Measurements from ENCODE around the gene NPS. TPM values are rescaled to one million over a fixed set of nuclear protein-coding genes. Genes with fewer than 3 reads are reported as not detected.

Gene NPS
- total RNA-seq, 1 experiment from 2014 or later, result not detected

DNA sequence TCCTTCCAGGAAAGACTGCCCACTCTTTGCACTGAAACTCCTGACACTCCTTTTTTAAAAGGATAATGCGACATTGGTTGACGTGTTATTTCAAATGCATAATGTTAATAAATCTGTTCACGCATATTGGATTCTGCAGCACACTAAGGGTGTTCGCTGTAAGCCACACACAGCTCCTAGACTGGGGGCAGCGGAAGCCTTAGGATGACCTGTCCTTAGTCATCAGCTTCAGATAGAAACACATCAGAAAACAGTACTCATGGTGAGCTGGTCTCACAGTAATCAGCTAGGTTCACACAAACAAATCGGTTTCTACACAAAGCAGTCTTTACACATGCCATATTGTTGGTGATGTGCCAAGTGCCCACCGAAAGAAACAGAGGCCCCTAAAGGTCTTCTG, 4.3 kb downstream of the NPS start:
- ChIA-PET POLR2A (no interaction called here), CTCF (no interaction called here)
- no peaks in the 10 kb centered on the region for H3K36me3 Mint-ChIP-seq (ENCODE audit: insufficient read depth, unreplicated experiment)
- no peaks in the 10 kb centered on the region for H3K9me3 Mint-ChIP-seq (ENCODE audit: unreplicated experiment)
- DNase-seq, result no peak
- H3K4me1 Mint-ChIP-seq (ENCODE audit: low read depth, unreplicated experiment), result no peaks in the 10 kb centered on the region
- H3K4me1 ChIP-seq, result no peaks in the 10 kb centered on the region
- no peaks in the 10 kb centered on the region for H3K36me3 ChIP-seq (ENCODE audit: control insufficient read depth, insufficient read depth, low read length)
- no peak overlapping the region for H3K27ac Mint-ChIP-seq (ENCODE audit: unreplicated experiment)
- intact Hi-C loops (cut with micrococcal nuclease; ENCODE audit: unreplicated experiment), result no loop called here
- H3K9me3 ChIP-seq, result no peaks in the 10 kb centered on the region
- 0 out of 2 replicates have a peak, but pooled peaks cover 1% of the 10 kb centered on the region for H3K27me3 ChIP-seq (replicated peaks; ENCODE audit: control insufficient read depth, insufficient read depth, low read length)
- peaks cover 8% of the 10 kb centered on the region for H3K27me3 Mint-ChIP-seq (ENCODE audit: insufficient read depth, unreplicated experiment)
- no peak overlapping the region for H3K4me3 ChIP-seq (ENCODE audit: low read depth, low read length)
- no TSS peak for BruUV-seq (replicated peaks)
- no peak overlapping the region for H3K4me3 Mint-ChIP-seq (ENCODE audit: unreplicated experiment)
- TF ChIP-seq, protein P1, sequence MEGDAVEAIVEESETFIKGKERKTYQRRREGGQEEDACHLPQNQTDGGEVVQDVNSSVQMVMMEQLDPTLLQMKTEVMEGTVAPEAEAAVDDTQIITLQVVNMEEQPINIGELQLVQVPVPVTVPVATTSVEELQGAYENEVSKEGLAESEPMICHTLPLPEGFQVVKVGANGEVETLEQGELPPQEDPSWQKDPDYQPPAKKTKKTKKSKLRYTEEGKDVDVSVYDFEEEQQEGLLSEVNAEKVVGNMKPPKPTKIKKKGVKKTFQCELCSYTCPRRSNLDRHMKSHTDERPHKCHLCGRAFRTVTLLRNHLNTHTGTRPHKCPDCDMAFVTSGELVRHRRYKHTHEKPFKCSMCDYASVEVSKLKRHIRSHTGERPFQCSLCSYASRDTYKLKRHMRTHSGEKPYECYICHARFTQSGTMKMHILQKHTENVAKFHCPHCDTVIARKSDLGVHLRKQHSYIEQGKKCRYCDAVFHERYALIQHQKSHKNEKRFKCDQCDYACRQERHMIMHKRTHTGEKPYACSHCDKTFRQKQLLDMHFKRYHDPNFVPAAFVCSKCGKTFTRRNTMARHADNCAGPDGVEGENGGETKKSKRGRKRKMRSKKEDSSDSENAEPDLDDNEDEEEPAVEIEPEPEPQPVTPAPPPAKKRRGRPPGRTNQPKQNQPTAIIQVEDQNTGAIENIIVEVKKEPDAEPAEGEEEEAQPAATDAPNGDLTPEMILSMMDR (IDR thresholded peaks at IDR 0.05; ENCODE audit: insufficient read depth in 1 of 2, low read depth in 1 of 2, low read length in 1 of 2, severe bottlenecking in 1 of 2, unreplicated experiment in 1 of 2), result no peak

DNA sequence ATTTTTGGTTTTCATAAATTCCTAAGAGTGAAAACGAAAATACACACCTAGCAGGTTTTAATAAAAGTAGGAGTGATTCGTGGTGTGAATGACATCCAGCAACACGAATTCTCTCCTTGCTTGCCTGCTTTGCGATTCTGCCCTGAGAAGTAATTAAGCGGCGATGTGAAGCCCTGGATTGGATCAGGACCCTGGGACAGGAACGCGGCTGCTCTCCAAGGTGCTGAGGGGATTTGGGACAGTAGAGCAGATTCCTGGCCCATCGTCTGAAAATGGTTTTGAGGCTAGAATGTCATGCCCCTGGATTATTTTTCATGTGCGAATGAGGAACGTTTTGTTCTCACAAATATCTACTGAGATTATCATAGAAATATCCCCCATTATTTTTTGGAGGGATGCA, 7.8 kb downstream of the NPS start:
- peak; percentile 43 to 65 for DNase-seq
- no peak overlapping the region for H3K4me3 Mint-ChIP-seq (ENCODE audit: unreplicated experiment)
- no peaks in the 10 kb centered on the region for H3K4me1 Mint-ChIP-seq (ENCODE audit: low read depth, unreplicated experiment)
- H3K27me3 Mint-ChIP-seq (ENCODE audit: insufficient read depth, unreplicated experiment), result peaks cover 3% of the 10 kb centered on the region
- TF ChIP-seq, protein P1 (IDR thresholded peaks at IDR 0.05; ENCODE audit: insufficient read depth in 1 of 2, low read depth in 1 of 2, low read length in 1 of 2, severe bottlenecking in 1 of 2, unreplicated experiment in 1 of 2), result no peak
- Histone ChIP-seq H3K4me3 (ENCODE audit: low read depth, low read length) (no peak overlapping the region), H3K9me3 (no peaks in the 10 kb centered on the region; the same call in 1 of the 2 replicates), H3K36me3 (ENCODE audit: control insufficient read depth, insufficient read depth, low read length) (no peaks in the 10 kb centered on the region), H3K4me1 (no peaks in the 10 kb centered on the region), H3K27me3 (replicated peaks; ENCODE audit: control insufficient read depth, insufficient read depth, low read length) (no peaks in the 10 kb centered on the region)
- H3K27ac Mint-ChIP-seq (ENCODE audit: unreplicated experiment), result no peak overlapping the region
- CTCF ChIA-PET, result no interaction called here
- no TSS peak for BruUV-seq (replicated peaks)
- POLR2A ChIA-PET, result no interaction called here
- no peaks in the 10 kb centered on the region for H3K9me3 Mint-ChIP-seq (ENCODE audit: unreplicated experiment)
- H3K36me3 Mint-ChIP-seq (ENCODE audit: insufficient read depth, unreplicated experiment), result no peaks in the 10 kb centered on the region
- intact Hi-C loops (cut with micrococcal nuclease; ENCODE audit: unreplicated experiment), result no loop called here

DNA sequence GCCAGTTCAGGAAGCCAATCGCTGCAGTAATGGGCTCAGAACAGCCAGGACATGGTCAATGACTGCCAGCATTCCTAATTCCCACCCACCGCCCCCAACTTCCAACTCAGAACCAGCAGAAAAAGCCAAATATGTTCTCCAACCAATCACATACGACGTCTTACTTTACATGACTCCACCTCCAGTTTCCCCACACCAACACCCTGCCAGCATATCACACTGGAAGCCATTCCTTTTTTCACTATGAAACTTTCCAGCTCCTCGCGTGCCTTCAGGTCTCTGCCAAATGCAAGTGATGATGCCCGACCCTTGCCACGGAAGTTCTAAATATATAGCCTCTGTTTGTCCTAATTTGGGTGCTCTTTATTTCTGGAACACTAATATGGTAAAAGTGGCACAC, 12.5 kb downstream of the NPS start:
- H3K4me1 Mint-ChIP-seq (ENCODE audit: low read depth, unreplicated experiment), result no peaks in the 10 kb centered on the region
- intact Hi-C loops (cut with micrococcal nuclease; ENCODE audit: unreplicated experiment), result no loop called here
- H3K9me3 Mint-ChIP-seq (ENCODE audit: unreplicated experiment), result no peaks in the 10 kb centered on the region
- no peak overlapping the region for H3K4me3 Mint-ChIP-seq (ENCODE audit: unreplicated experiment)
- Histone ChIP-seq H3K9me3 (no peaks in the 10 kb centered on the region; the same call in 1 of the 2 replicates), H3K27me3 (replicated peaks; ENCODE audit: control insufficient read depth, insufficient read depth, low read length) (no peaks in the 10 kb centered on the region; the same call in 1 of the 2 replicates), H3K4me3 (ENCODE audit: low read depth, low read length) (no peak overlapping the region), H3K4me1 (no peaks in the 10 kb centered on the region), H3K36me3 (ENCODE audit: control insufficient read depth, insufficient read depth, low read length) (no peaks in the 10 kb centered on the region)
- no TSS peak for BruUV-seq (replicated peaks)
- no peak overlapping the region for H3K27ac Mint-ChIP-seq (ENCODE audit: unreplicated experiment)
- ChIA-PET POLR2A (no interaction called here), CTCF (no interaction called here)
- no peaks in the 10 kb centered on the region for H3K36me3 Mint-ChIP-seq (ENCODE audit: insufficient read depth, unreplicated experiment)
- TF ChIP-seq, protein P1 (IDR thresholded peaks at IDR 0.05; ENCODE audit: insufficient read depth in 1 of 2, low read depth in 1 of 2, low read length in 1 of 2, severe bottlenecking in 1 of 2, unreplicated experiment in 1 of 2), result no peak
- H3K27me3 Mint-ChIP-seq (ENCODE audit: insufficient read depth, unreplicated experiment), result peaks cover 10% of the 10 kb centered on the region
- no peak for DNase-seq

Measured in Caco-2 (cell line).